Vagina (tissue), 2 donors: ENCODE measurements around the gene CEBPZOS. TPM values are rescaled to one million over a fixed set of nuclear protein-coding genes. Genes with fewer than 3 reads are reported as not detected.

ENCODE experiments used
- DNase-seq, 2 donors: peaks; one replicate each; pipeline ENCODE4 v3.0.0-alpha.2; 2017; ENCODE audit errors: extremely low spot score in 2 of 2
- H3K27ac ChIP-seq: fragments of 200-600 bp; sonication (generic); one replicate; pipeline ENCODE4 v1.5.1; 2019
- H3K27me3 ChIP-seq: fragments of 200-600 bp; sonication (generic); one replicate; pipeline ENCODE4 v1.5.1; 2019
- H3K36me3 ChIP-seq, 2 donors: fragments of 200-600 bp; sonication (generic); one replicate each; pipeline ENCODE4 v1.5.1; 2017 to 2019
- H3K4me1 ChIP-seq: fragments of 200-600 bp; sonication (generic); one replicate; pipeline ENCODE4 v1.5.1; 2019
- H3K4me3 ChIP-seq, 2 donors: fragments of 200-600 bp; sonication (generic); 1 replicate in 1 of 2; 2 replicates in 1 of 2; pipeline ENCODE4 v1.5.1; 2016 to 2019
- H3K9me3 ChIP-seq: fragments of 200-600 bp; sonication (generic); one replicate; pipeline ENCODE4 v1.5.1; 2019
- POLR2A ChIP-seq, 2 donors: fragments of 450-650 bp; IDR thresholded peaks; one replicate each; pipeline ENCODE4 v1.6.1; 2017; ENCODE audit warnings: antibody characterized with exemption in 2 of 2, mild to moderate bottlenecking in 2 of 2, moderate library complexity in 2 of 2
- POLR2AphosphoS5 ChIP-seq, 2 donors: sonication (generic); formaldehyde crosslinking; IDR thresholded peaks; one replicate each; pipeline ENCODE4 v1.9.0; 2017; ENCODE audit warnings: antibody characterized with exemption in 2 of 2, mild to moderate bottlenecking in 2 of 2, low read depth in 1 of 2; ENCODE audit not compliant: insufficient read depth in 1 of 2
- intact Hi-C: fragments of 100-400 bp; cut with DNase I; formaldehyde crosslinking; loops from one replicate; pipeline ENCODE4 v1.15.1; 2023
- total RNA-seq: library from RNA; depleted of rRNA; stranded (reverse); fragments of >200 nt; gene quantifications from one replicate; pipeline ENCODE4 v1.2.3, GENCODE V29; 2016
- TF ChIP-seq, protein P1 (sequence below), 3 experiments: fragments of 450-650 bp in 2 of 3; fragments of 200-600 bp in 1 of 3; sonication (generic) in 1 of 3; IDR thresholded peaks; one replicate each; pipeline ENCODE4 v1.5.1; 2017 to 2019; ENCODE audit warnings: antibody characterized with exemption in 3 of 3, mild to moderate bottlenecking in 2 of 3, moderate library complexity in 2 of 3

CEBPZOS gene
- total RNA-seq, 1 donor from 2014 or later, result 23.6 TPM

DNA sequence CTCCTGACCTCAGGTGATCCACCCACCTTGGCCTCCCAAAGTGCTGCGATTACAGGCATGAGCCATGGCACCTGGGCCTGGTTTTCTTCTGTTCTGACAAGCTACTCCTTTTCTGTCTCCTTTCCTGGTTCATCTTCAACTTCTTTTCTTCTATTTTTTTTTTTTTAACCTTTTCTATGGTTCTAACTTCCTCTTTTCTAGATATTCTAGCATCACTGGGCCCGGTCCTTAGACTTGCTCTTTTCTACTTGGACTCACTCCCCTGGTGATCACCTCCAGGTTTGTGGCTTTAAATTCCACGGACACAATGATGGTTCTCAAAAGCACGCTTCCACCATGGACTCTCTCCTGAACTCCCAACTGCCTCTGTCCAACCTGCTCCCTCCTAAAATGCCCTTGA is 41.5 kb upstream of the CEBPZOS start:
- H3K4me3 ChIP-seq, result no peak overlapping the region
- TF ChIP-seq POLR2A (IDR thresholded peaks at IDR 0.05), result no peak
- TF ChIP-seq, protein P1, sequence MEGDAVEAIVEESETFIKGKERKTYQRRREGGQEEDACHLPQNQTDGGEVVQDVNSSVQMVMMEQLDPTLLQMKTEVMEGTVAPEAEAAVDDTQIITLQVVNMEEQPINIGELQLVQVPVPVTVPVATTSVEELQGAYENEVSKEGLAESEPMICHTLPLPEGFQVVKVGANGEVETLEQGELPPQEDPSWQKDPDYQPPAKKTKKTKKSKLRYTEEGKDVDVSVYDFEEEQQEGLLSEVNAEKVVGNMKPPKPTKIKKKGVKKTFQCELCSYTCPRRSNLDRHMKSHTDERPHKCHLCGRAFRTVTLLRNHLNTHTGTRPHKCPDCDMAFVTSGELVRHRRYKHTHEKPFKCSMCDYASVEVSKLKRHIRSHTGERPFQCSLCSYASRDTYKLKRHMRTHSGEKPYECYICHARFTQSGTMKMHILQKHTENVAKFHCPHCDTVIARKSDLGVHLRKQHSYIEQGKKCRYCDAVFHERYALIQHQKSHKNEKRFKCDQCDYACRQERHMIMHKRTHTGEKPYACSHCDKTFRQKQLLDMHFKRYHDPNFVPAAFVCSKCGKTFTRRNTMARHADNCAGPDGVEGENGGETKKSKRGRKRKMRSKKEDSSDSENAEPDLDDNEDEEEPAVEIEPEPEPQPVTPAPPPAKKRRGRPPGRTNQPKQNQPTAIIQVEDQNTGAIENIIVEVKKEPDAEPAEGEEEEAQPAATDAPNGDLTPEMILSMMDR (IDR thresholded peaks at IDR 0.05), result no peak
- no peak for TF ChIP-seq POLR2AphosphoS5 (IDR thresholded peaks at IDR 0.05; ENCODE audit: insufficient read depth in 1 of 2, low read depth in 1 of 2)
- no peaks in the 10 kb centered on the region for H3K9me3 ChIP-seq
- intact Hi-C loops, result no loop called here
- DNase-seq, result no peak
- no peak overlapping the region for H3K27ac ChIP-seq
- H3K36me3 ChIP-seq, result no peaks in the 10 kb centered on the region
- H3K4me1 ChIP-seq, result peaks cover 27% of the 10 kb centered on the region
- no peaks in the 10 kb centered on the region for H3K27me3 ChIP-seq

DNA sequence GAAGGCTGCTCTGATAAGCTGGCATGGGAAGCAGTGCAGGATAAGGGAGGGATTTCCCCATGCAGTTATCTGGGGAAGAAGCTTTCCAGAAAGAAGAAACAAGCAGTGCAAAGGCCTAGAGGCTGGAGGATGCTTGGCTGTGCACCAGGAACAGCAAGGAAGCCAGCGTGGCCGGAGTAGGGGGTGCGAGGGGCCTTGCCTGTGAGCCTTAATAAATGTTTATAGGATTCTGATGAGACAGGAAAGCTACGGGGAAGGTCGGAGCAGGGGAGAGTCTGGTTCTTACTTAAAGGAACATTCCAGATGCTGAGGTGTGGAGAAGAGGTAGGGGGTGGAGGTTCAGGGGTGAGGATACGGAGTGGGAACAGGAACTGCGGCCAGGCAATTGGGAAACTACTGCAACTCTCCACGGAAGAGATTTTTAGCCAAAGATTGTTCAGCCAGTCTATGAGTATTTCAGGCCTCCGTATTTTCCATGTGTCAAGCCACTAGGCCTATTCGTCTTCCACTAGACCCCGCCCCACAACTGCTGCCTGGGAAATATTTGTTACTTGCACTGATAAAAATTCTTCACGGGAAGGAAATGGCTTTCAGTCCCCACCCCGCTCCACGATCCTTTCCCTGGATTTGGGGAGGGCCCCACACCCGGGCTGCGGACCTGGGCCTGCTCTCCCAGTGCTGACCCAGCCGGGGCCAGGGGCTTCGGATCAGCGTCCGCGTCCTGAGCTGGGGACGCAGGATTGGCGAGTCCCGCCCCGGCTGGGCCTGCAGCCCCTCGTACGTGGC is 40.0 kb upstream of the CEBPZOS start:
- TF ChIP-seq POLR2A (IDR thresholded peaks at IDR 0.05) (no peak), POLR2AphosphoS5 (IDR thresholded peaks at IDR 0.05; ENCODE audit: insufficient read depth in 1 of 2, low read depth in 1 of 2) (peak in 1 of 2 donors; percentile 19)
- peak in 1 of 2 donors; percentile 89 for DNase-seq
- Histone ChIP-seq H3K9me3 (no peaks in the 10 kb centered on the region), H3K27me3 (no peaks in the 10 kb centered on the region), H3K4me1 (peaks cover 19% of the 10 kb centered on the region), H3K27ac (peak overlapping the region; percentile 92), H3K4me3 (peak overlapping the region; percentile 66 to 82), H3K36me3 (no peaks in the 10 kb centered on the region)
- intact Hi-C loops, result no loop called here

DNA sequence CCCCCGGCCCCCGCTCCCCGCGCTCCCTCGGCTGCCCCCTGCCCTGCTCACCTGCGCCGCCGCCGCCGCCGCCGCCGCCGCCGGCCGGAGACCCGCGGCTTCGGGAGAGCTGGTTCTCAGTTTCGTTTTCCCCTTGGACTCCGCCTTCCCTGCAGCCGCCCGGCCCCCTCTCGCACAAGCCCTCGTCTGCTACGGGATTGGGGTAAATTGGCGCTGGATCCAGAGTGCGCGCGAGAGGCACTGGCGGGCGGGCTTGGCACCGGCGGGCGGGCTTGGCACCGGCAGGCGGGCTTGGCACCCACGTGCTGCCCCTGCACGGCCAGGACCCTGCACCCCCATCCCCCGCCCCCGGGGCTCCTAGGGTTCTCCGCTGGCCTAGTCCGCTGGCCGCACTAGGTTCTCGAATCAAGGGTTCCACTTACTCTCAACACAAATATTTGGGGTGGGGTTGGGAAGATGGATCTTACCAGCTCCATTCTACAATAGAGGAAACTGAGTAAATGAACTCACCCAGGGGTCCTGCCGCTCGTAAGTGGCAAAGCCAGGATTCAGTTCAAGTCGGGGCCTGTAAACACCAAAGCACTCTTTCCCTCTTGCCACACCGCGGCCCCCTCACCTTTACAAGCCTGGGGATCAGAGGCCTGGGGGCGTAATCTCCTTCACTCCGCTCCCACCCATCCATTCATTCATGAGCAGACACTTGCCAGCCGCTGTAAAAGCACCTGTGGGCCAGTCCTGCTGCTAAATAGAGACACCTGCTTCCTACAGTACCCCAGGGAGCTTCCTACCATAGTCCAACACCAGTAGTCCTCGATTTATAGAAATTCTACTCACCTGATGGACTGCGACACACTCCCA is 39.2 kb upstream of the CEBPZOS start, which contains the start of gene EIF2AK2:
TSS of gene EIF2AK2 (minus strand) at position 124 of the 858 bp plus-strand sequence. CDS start 9,174 bp downstream, outside the sequence.
- H3K27ac ChIP-seq, result peak within 1 kb of the TSS; percentile 92
- H3K27me3 ChIP-seq, result no peaks in the 10 kb centered on the region
- TF ChIP-seq POLR2A (IDR thresholded peaks at IDR 0.05) (no peak), POLR2AphosphoS5 (IDR thresholded peaks at IDR 0.05; ENCODE audit: insufficient read depth in 1 of 2, low read depth in 1 of 2) (no peak)
- TF ChIP-seq, protein P1 (IDR thresholded peaks at IDR 0.05), result no peak
- peaks cover 19% of the 10 kb centered on the region for H3K4me1 ChIP-seq
- peak in 1 of 2 donors; percentile 89 for DNase-seq
- intact Hi-C loops, result no loop called here
- H3K36me3 ChIP-seq, result no peaks in the 10 kb centered on the region
- peak within 1 kb of the TSS; percentile 66 to 82 for H3K4me3 ChIP-seq
- H3K9me3 ChIP-seq, result no peaks in the 10 kb centered on the region

DNA sequence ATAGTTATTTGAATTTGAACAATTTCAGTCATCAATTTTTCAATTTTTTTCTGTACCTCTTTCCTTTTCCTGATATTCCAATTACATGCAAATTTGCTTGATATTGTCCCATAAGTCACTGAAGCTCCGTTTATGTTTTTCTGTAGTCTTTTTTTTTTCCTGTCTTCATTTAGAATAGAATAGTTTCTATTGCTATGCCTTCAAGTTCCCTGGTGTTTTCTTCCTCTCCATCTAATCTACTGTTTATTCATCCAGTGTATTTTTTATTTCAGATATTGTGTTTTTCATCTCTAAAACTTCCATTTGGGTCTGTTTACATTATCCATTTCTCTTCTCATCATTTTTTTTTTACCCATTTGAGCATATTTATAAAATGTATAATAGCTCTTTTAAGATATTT is 31.5 kb upstream of the CEBPZOS start:
- Histone ChIP-seq H3K36me3 (no peaks in the 10 kb centered on the region), H3K27me3 (no peaks in the 10 kb centered on the region), H3K9me3 (no peaks in the 10 kb centered on the region), H3K4me1 (no peaks in the 10 kb centered on the region), H3K4me3 (no peak overlapping the region), H3K27ac (no peak overlapping the region)
- intact Hi-C loops, result no loop called here
- TF ChIP-seq POLR2AphosphoS5 (IDR thresholded peaks at IDR 0.05; ENCODE audit: insufficient read depth in 1 of 2, low read depth in 1 of 2), result no peak
- TF ChIP-seq, protein P1 (IDR thresholded peaks at IDR 0.05), result no peak
- TF ChIP-seq POLR2A (IDR thresholded peaks at IDR 0.05), result no peak
- no peak for DNase-seq

DNA sequence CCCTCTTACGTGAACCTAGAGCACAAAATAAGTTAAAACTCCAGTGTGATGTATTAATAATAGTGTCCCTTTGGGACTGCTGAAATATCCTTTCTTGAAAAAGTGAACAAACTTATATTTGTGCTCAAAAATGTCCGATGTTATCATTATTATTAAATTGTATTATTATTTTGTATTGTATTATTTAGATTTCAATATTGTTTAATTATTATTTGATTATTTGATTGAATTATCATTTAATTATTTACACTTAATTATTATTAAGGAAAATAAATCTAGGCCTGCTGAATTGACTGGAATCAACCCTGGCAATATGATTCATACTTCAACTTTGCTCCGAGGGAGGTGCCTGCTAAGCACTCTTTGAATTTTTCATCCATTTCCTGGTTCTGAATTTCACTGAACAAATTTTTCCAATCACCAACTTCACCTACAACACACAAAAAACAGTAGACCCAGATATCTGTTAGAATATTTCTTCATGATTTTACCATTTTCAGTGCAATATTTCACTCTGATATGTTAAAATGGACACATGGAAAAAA is 28.6 kb upstream of the CEBPZOS start:
- H3K27ac ChIP-seq, result no peak overlapping the region

More for the DNA sequence above, 28.6 kb upstream of the CEBPZOS start:
- Histone ChIP-seq H3K27me3 (no peaks in the 10 kb centered on the region), H3K9me3 (no peaks in the 10 kb centered on the region), H3K4me3 (no peak overlapping the region), H3K36me3 (no peaks in the 10 kb centered on the region), H3K4me1 (no peaks in the 10 kb centered on the region)
- no peak for DNase-seq
- TF ChIP-seq POLR2A (IDR thresholded peaks at IDR 0.05), result no peak
- TF ChIP-seq, protein P1 (IDR thresholded peaks at IDR 0.05), result no peak
- TF ChIP-seq POLR2AphosphoS5 (IDR thresholded peaks at IDR 0.05; ENCODE audit: insufficient read depth in 1 of 2, low read depth in 1 of 2), result no peak
- intact Hi-C loops, result no loop called here
